Caco-2 (cell line): ENCODE results near the gene MUC3A. TPM values are rescaled to one million over a fixed set of nuclear protein-coding genes. Genes with fewer than 3 reads are reported as not detected.

Source experiments
- BruUV-seq: library from RNA; stranded (reverse); fragments of 400-500 nt; replicated peaks from 2 replicates; lab custom pipeline; 2021; lab: Mats Ljungman, UMichigan
- CTCF ChIA-PET: fragments of 300-600 bp; sonication (Branson Sonifier 250); formaldehyde crosslinking; loops from one replicate; lab custom pipeline; 2022; ENCODE audit warnings: antibody characterized with exemption; lab: Charles Lee
- POLR2A ChIA-PET: fragments of 300-600 bp; sonication (Branson Sonifier 250); formaldehyde crosslinking; loops from one replicate; lab custom pipeline; 2022; ENCODE audit warnings: antibody characterized with exemption; lab: Charles Lee
- DNase-seq, 2 experiments: peaks; one replicate each; pipeline versions ENCODE4 v3.0.0 to v3.0.0-alpha.2; 2020 to 2022
- H3K27me3 ChIP-seq: replicated peaks from 2 replicates; pipeline ENCODE4 v1.6.0; 2011; ENCODE audit warnings: low read length; ENCODE audit not compliant: control insufficient read depth, insufficient read depth
- H3K36me3 ChIP-seq: 2 replicates; pipeline ENCODE4 v1.5.1; 2011; ENCODE audit warnings: low read length; ENCODE audit not compliant: control insufficient read depth, insufficient read depth
- H3K4me1 ChIP-seq: fragments of 250-450 bp; sonication (Bioruptor Pico); 2 replicates; pipeline ENCODE4 v1.5.1; 2020; ENCODE audit warnings: mild to moderate bottlenecking
- H3K4me3 ChIP-seq: 2 replicates; pipeline ENCODE4 v1.5.1; 2011; ENCODE audit warnings: low read depth, mild to moderate bottlenecking, control low read depth, low read length
- H3K9me3 ChIP-seq: fragments of 250-450 bp; sonication (Bioruptor Pico); 2 replicates; pipeline ENCODE4 v1.5.1; 2020; ENCODE audit warnings: mild to moderate bottlenecking, moderate library complexity
- H3K27ac Mint-ChIP-seq: one replicate; pipeline ENCODE4 v1.8.0; 2022; ENCODE audit warnings: mixed read lengths; ENCODE audit not compliant: unreplicated experiment
- H3K27me3 Mint-ChIP-seq: one replicate; pipeline ENCODE4 v1.8.0; 2022; ENCODE audit warnings: mixed read lengths; ENCODE audit not compliant: insufficient read depth, unreplicated experiment
- H3K36me3 Mint-ChIP-seq: one replicate; pipeline ENCODE4 v1.8.0; 2022; ENCODE audit warnings: mild to moderate bottlenecking, mixed read lengths; ENCODE audit not compliant: insufficient read depth, unreplicated experiment
- H3K4me1 Mint-ChIP-seq: one replicate; pipeline ENCODE4 v1.8.0; 2022; ENCODE audit warnings: low read depth, mixed read lengths; ENCODE audit not compliant: unreplicated experiment
- H3K4me3 Mint-ChIP-seq: one replicate; pipeline ENCODE4 v1.8.0; 2022; ENCODE audit warnings: mild to moderate bottlenecking, moderate library complexity, mixed read lengths; ENCODE audit not compliant: unreplicated experiment
- H3K9me3 Mint-ChIP-seq: one replicate; pipeline ENCODE4 v1.8.0; 2022; ENCODE audit warnings: mixed read lengths; ENCODE audit not compliant: unreplicated experiment
- CTCF ChIP-seq, 2 experiments: fragments of 200-600 bp in 1 of 2; IDR thresholded peaks; 1 replicate in 1 of 2; 2 replicates in 1 of 2; pipeline versions ENCODE4 v1.5.1 to v1.8.0; 2011 to 2022; ENCODE audit warnings: antibody characterized with exemption in 1 of 2, control low read depth in 1 of 2, inconsistent platforms in 1 of 2, low read depth in 1 of 2, low read length in 1 of 2, mild to moderate bottlenecking in 1 of 2, moderate library complexity in 1 of 2; ENCODE audit not compliant: insufficient read depth in 1 of 2, severe bottlenecking in 1 of 2, unreplicated experiment in 1 of 2
- intact Hi-C: fragments of 100-400 bp; cut with micrococcal nuclease; formaldehyde crosslinking; loops from one replicate; pipeline ENCODE4 v1.10.0; 2022; ENCODE audit not compliant: unreplicated experiment
- total RNA-seq: library from RNA; stranded (reverse); gene quantifications from 2 replicates; pipeline ENCODE4 v1.2.3, GENCODE V29; 2022

Gene MUC3A
- total RNA-seq, 1 experiment from 2014 or later, result 25.1 TPM

- Histone ChIP-seq H3K4me1 (peaks cover 13% of the 10 kb centered on the region), H3K9me3 (no peaks in the 10 kb centered on the region), H3K36me3 (no peaks in the 10 kb centered on the region), H3K4me3 (peak overlapping the region; percentile 57), H3K27me3 (no peaks in the 10 kb centered on the region)
- ChIA-PET CTCF (interaction anchor here (0.7 to 1.3 kb wide), 7 partner anchors 9 to 114 kb away, joined by 4 to 12 read pairs (median 7); partner anchors contain the start of genes SLC12A9 and UFSP1), POLR2A (no interaction called here)
- no peaks in the 10 kb centered on the region for H3K9me3 Mint-ChIP-seq
- intact Hi-C loops, result loop anchor here (1.0 to 5.0 kb wide), 4 partner anchors 8 to 111 kb away; partner anchors contain the start of gene ACHE
- peak overlapping the region; percentile 78 for H3K4me3 Mint-ChIP-seq
- DNase-seq, result peak; percentile 30 to 60
- peaks cover 9% of the 10 kb centered on the region for H3K27me3 Mint-ChIP-seq
- BruUV-seq, result TSS peak; percentile 73
- peak overlapping the region; percentile 12 for H3K27ac Mint-ChIP-seq
- peaks cover 7% of the 10 kb centered on the region for H3K36me3 Mint-ChIP-seq
- peaks cover 17% of the 10 kb centered on the region for H3K4me1 Mint-ChIP-seq
- no peak for TF ChIP-seq CTCF (IDR thresholded peaks at IDR 0.05; ENCODE audit: insufficient read depth in 1 of 2, low read depth in 1 of 2, low read length in 1 of 2, severe bottlenecking in 1 of 2, unreplicated experiment in 1 of 2)
These were observed 17.4 kb downstream of the MUC3A start for GRCh38 chr7:100966542-100967291.

GRCh38 chr7:100967292-100967863 lies 18.0 kb downstream of the MUC3A start:
- Histone ChIP-seq H3K36me3 (no peaks in the 10 kb centered on the region), H3K4me3 (no peak overlapping the region), H3K4me1 (peaks cover 13% of the 10 kb centered on the region), H3K27me3 (no peaks in the 10 kb centered on the region), H3K9me3 (no peaks in the 10 kb centered on the region)
- BruUV-seq, result no TSS peak
- Mint-ChIP-seq H3K27me3 (peaks cover 9% of the 10 kb centered on the region), H3K27ac (peak overlapping the region; percentile 12), H3K36me3 (peaks cover 7% of the 10 kb centered on the region), H3K4me3 (peak overlapping the region; percentile 78), H3K4me1 (peaks cover 17% of the 10 kb centered on the region), H3K9me3 (no peaks in the 10 kb centered on the region)
- CTCF ChIA-PET, result no interaction called here
- no peak for DNase-seq
- POLR2A ChIA-PET, result no interaction called here
- intact Hi-C loops, result loop anchor here (5.0 kb wide), 1 partner anchor 110 kb away; no protein-coding TSS in a partner anchor
- no peak for TF ChIP-seq CTCF (IDR thresholded peaks at IDR 0.05; ENCODE audit: insufficient read depth in 1 of 2, low read depth in 1 of 2, low read length in 1 of 2, severe bottlenecking in 1 of 2, unreplicated experiment in 1 of 2)

GRCh38 chr7:100968031-100968430 lies 18.7 kb downstream of the MUC3A start:
- no peak overlapping the region for H3K4me3 ChIP-seq
- peaks cover 5% of the 10 kb centered on the region for H3K27me3 Mint-ChIP-seq
- no peak overlapping the region for H3K27ac Mint-ChIP-seq
- no peak for DNase-seq
- no peaks in the 10 kb centered on the region for H3K36me3 ChIP-seq
- TF ChIP-seq CTCF (IDR thresholded peaks at IDR 0.05; ENCODE audit: insufficient read depth in 1 of 2, low read depth in 1 of 2, low read length in 1 of 2, severe bottlenecking in 1 of 2, unreplicated experiment in 1 of 2), result no peak
- H3K4me3 Mint-ChIP-seq, result peak overlapping the region; percentile 78
- POLR2A ChIA-PET, result no interaction called here
- H3K36me3 Mint-ChIP-seq, result peaks cover 10% of the 10 kb centered on the region
- CTCF ChIA-PET, result no interaction called here
- H3K4me1 Mint-ChIP-seq, result peaks cover 21% of the 10 kb centered on the region
- BruUV-seq, result no TSS peak
- no peaks in the 10 kb centered on the region for H3K27me3 ChIP-seq
- H3K4me1 ChIP-seq, result peaks cover 13% of the 10 kb centered on the region
- no peaks in the 10 kb centered on the region for H3K9me3 Mint-ChIP-seq
- no peaks in the 10 kb centered on the region for H3K9me3 ChIP-seq
- intact Hi-C loops, result loop anchor here (5.0 kb wide), 1 partner anchor 109 kb away; no protein-coding TSS in a partner anchor
